Measurements from ENCODE around the gene TBC1D30. TPM values are rescaled to one million over a fixed set of nuclear protein-coding genes. Genes with fewer than 3 reads are reported as not detected.
"Not testable (repeated sequence)": the region's sequence is repeated elsewhere in the genome, so short reads cannot be mapped to it uniquely, and the experiment has no call there.

Gene TBC1D30
- 0.14 TPM for polyA plus RNA-seq (2013, experiment 1 of 2; ENCODE audit: insufficient read length)
- 0.65 TPM for polyA plus RNA-seq (2013, experiment 2 of 2; ENCODE audit: insufficient read length)

GRCh38 chr12:64824500-64825142, at the start of gene TBC1D30:
TBC1D30 (plus strand) TSS chr12:64824647; CDS start chr12:64824880, 233 bp downstream.
- peak; percentile 20 for DNase-seq

- not testable (repeated sequence) for DNase-seq
Measured at GRCh38 chr12:64775147-64775736, 49.2 kb upstream of the TBC1D30 start.

- no peak for DNase-seq
Measured at GRCh38 chr12:64779354-64779974, 45.0 kb upstream of the TBC1D30 start.

GRCh38 chr12:64780132-64780530, 44.3 kb upstream of the TBC1D30 start:
- no peak for DNase-seq

- peak; percentile 20 for DNase-seq
Measured at GRCh38 chr12:64780531-64781279, 43.7 kb upstream of the TBC1D30 start.

GRCh38 chr12:64781280-64782190, 42.9 kb upstream of the TBC1D30 start:
- no peak for DNase-seq

- DNase-seq, result no peak
Measured at GRCh38 chr12:64782191-64782876, 42.1 kb upstream of the TBC1D30 start.

- DNase-seq, result no peak
Measured at GRCh38 chr12:64785838-64786237, 38.6 kb upstream of the TBC1D30 start.

- no peak for DNase-seq
Measured at GRCh38 chr12:64790166-64790565, 34.3 kb upstream of the TBC1D30 start.

- DNase-seq, result peak; percentile 45
Measured at GRCh38 chr12:64791036-64791435, 33.4 kb upstream of the TBC1D30 start.

GRCh38 chr12:64792128-64792527, 32.3 kb upstream of the TBC1D30 start:
- no peak for DNase-seq

GRCh38 chr12:64793610-64794009, 30.8 kb upstream of the TBC1D30 start:
- no peak for DNase-seq

- no peak for DNase-seq
Measured at GRCh38 chr12:64794305-64794704, 30.1 kb upstream of the TBC1D30 start.

- DNase-seq, result peak; percentile 86
Measured at GRCh38 chr12:64796205-64796845, 28.1 kb upstream of the TBC1D30 start.

GRCh38 chr12:64797156-64797555, 27.3 kb upstream of the TBC1D30 start:
- DNase-seq, result no peak

- DNase-seq, result no peak
Measured at GRCh38 chr12:64798165-64798564, 26.3 kb upstream of the TBC1D30 start.

- no peak for DNase-seq
Measured at GRCh38 chr12:64800640-64801039, 23.8 kb upstream of the TBC1D30 start.

- DNase-seq, result no peak
Measured at GRCh38 chr12:64801381-64801780, 23.1 kb upstream of the TBC1D30 start.

- DNase-seq, result peak; percentile 35
Measured at GRCh38 chr12:64802180-64802775, 22.2 kb upstream of the TBC1D30 start.

- no peak for DNase-seq
Measured at GRCh38 chr12:64806173-64806572, 18.3 kb upstream of the TBC1D30 start.
